H1 (cell line): ENCODE measurements around the gene KLHL40. TPM values are rescaled to one million over a fixed set of nuclear protein-coding genes. Genes with fewer than 3 reads are reported as not detected.

Experiments used
- CTCF ChIA-PET: fragments of 300-600 bp; sonication (Branson Sonifier 250); formaldehyde crosslinking; loops from one replicate; lab custom pipeline; 2021; ENCODE audit not compliant: partially characterized antibody; lab: Charles Lee
- POLR2A ChIA-PET: fragments of 300-600 bp; sonication (Branson Sonifier 250); formaldehyde crosslinking; loops from one replicate; lab custom pipeline; 2021; ENCODE audit warnings: inconsistent platforms; ENCODE audit not compliant: partially characterized antibody; lab: Charles Lee
- DNase-seq, 2 experiments: peaks; one replicate each; pipeline versions ENCODE4 v3.0.0 to v3.0.0-alpha.2; 2010 to 2022; ENCODE audit warnings: low spot score in 2 of 2, low read depth in 1 of 2, mixed read lengths in 1 of 2
- FAIRE-seq: peaks from 2 replicates; lab custom pipeline; 2011; peaks lifted over from hg19 to GRCh38; lab: Jason Lieb, UNC
- H2AFZ ChIP-seq: 2 replicates; pipeline ENCODE4 v1.8.1; 2012; ENCODE audit warnings: low read length, inconsistent platforms
- H2AK5ac ChIP-seq: 2 replicates; pipeline ENCODE4 v1.6.1; 2013; ENCODE audit warnings: low read depth, low read length
- H2BK120ac ChIP-seq: replicated peaks from 2 replicates; pipeline ENCODE3; 2013; ENCODE audit warnings: low read depth, low read length, inconsistent platforms
- H2BK12ac ChIP-seq: 2 replicates; pipeline ENCODE4 v1.6.1; 2013; ENCODE audit warnings: low read depth, low read length
- H2BK15ac ChIP-seq: 2 replicates; pipeline ENCODE4 v1.6.1; 2013; ENCODE audit warnings: low read length
- H2BK20ac ChIP-seq: 2 replicates; pipeline ENCODE4 v1.6.1; 2013; ENCODE audit warnings: low read length
- H2BK5ac ChIP-seq: 2 replicates; pipeline ENCODE4 v1.6.1; 2013; ENCODE audit warnings: low read depth, low read length
- H3K14ac ChIP-seq: 2 replicates; pipeline ENCODE4 v1.6.1; 2013; ENCODE audit warnings: inconsistent platforms; ENCODE audit not compliant: insufficient read length
- H3K18ac ChIP-seq: 2 replicates; pipeline ENCODE4 v1.6.1; 2013; ENCODE audit warnings: low read length; ENCODE audit errors: extremely low read depth
- H3K23ac ChIP-seq: 2 replicates; pipeline ENCODE4 v1.6.1; 2013; ENCODE audit warnings: inconsistent platforms; ENCODE audit not compliant: insufficient read length
- H3K23me2 ChIP-seq: 2 replicates; pipeline ENCODE4 v1.6.1; 2013; ENCODE audit warnings: low read depth, low read length
- H3K27ac ChIP-seq: 2 replicates; pipeline ENCODE4 v1.6.1; 2011; ENCODE audit warnings: low read depth, low read length, inconsistent platforms
- H3K27me3 ChIP-seq, 4 experiments: replicated peaks in 1 of 4; 1 replicate in 1 of 4; 2 replicates in 3 of 4; pipeline versions ENCODE4 v1.6.1 to v1.8.1; 2011 to 2013; ENCODE audit warnings: low read length in 3 of 4, mild to moderate bottlenecking in 3 of 4, inconsistent platforms in 2 of 4, mixed read lengths in 2 of 4, moderate library complexity in 1 of 4; ENCODE audit not compliant: control insufficient read depth in 3 of 4, insufficient read depth in 3 of 4; ENCODE audit errors: extremely low read depth in 1 of 4
- H3K36me3 ChIP-seq, 4 experiments: 2 replicates each; pipeline versions ENCODE4 v1.6.1 to v1.8.1; 2011 to 2013; ENCODE audit warnings: mild to moderate bottlenecking in 4 of 4, low read length in 3 of 4, moderate library complexity in 2 of 4, control low read depth in 1 of 4, inconsistent platforms in 1 of 4; ENCODE audit not compliant: insufficient read depth in 4 of 4, control insufficient read depth in 2 of 4
- H3K4ac ChIP-seq: replicated peaks from 2 replicates; pipeline ENCODE3; 2013; ENCODE audit warnings: low read length, low read depth, mixed read lengths, inconsistent platforms; ENCODE audit not compliant: insufficient read length
- H3K4me1 ChIP-seq, 4 experiments: replicated peaks in 1 of 4; 1 replicate in 1 of 4; 2 replicates in 3 of 4; pipeline versions ENCODE4 v1.6.1 to v1.8.1; 2011 to 2013; ENCODE audit warnings: low read length in 3 of 4, inconsistent platforms in 2 of 4, mixed read lengths in 1 of 4; ENCODE audit not compliant: insufficient read depth in 4 of 4, control insufficient read depth in 3 of 4
- H3K4me2 ChIP-seq, 2 experiments: 2 replicates each; pipeline versions ENCODE4 v1.6.1 to v1.8.1; 2011 to 2013; ENCODE audit warnings: low read depth in 2 of 2, low read length in 2 of 2, control low read depth in 1 of 2, inconsistent platforms in 1 of 2, mild to moderate bottlenecking in 1 of 2; ENCODE audit not compliant: insufficient read depth in 1 of 2
- H3K4me3 ChIP-seq, 4 experiments: fragments of 200-600, 300-600 bp in 1 of 4; sonication (generic), shearing (Covaris generic), sonication (Bioruptor Twin) in 1 of 4; 2 replicates each; pipeline versions ENCODE4 v1.5.1 to v1.8.1; 2011 to 2016; ENCODE audit warnings: low read length in 4 of 4, low read depth in 3 of 4, control low read depth in 2 of 4, inconsistent platforms in 2 of 4, mild to moderate bottlenecking in 2 of 4, mixed read lengths in 1 of 4, moderate library complexity in 1 of 4; ENCODE audit not compliant: insufficient read depth in 2 of 4; ENCODE audit errors: extremely low read depth in 1 of 4
- H3K56ac ChIP-seq: replicated peaks from 2 replicates; pipeline ENCODE3; 2013; ENCODE audit warnings: low read depth, mild to moderate bottlenecking, mixed read lengths, low read length, inconsistent platforms; ENCODE audit not compliant: insufficient read length
- H3K79me1 ChIP-seq: 2 replicates; pipeline ENCODE4 v1.6.1; 2013; ENCODE audit warnings: low read depth, low read length, control low read depth
- H3K79me2 ChIP-seq, 2 experiments: 2 replicates each; pipeline versions ENCODE4 v1.6.1 to v1.8.1; 2012 to 2013; ENCODE audit warnings: low read length in 2 of 2, mild to moderate bottlenecking in 2 of 2, inconsistent platforms in 1 of 2; ENCODE audit not compliant: insufficient read depth in 2 of 2, control insufficient read depth in 1 of 2
- H3K9ac ChIP-seq, 4 experiments: replicated peaks in 1 of 4; 1 replicate in 1 of 4; 2 replicates in 3 of 4; pipeline versions ENCODE4 v1.6.1 to v1.8.1; 2011 to 2013; ENCODE audit warnings: low read depth in 3 of 4, low read length in 3 of 4, control low read depth in 2 of 4, mild to moderate bottlenecking in 2 of 4, moderate library complexity in 2 of 4, inconsistent platforms in 1 of 4; ENCODE audit errors: extremely low read depth in 1 of 4
- H3K9me3 ChIP-seq, 2 experiments: 2 replicates each; pipeline versions ENCODE4 v1.6.1 to v1.8.1; 2012 to 2013; ENCODE audit warnings: mild to moderate bottlenecking in 2 of 2, moderate library complexity in 2 of 2, control low read depth in 1 of 2, inconsistent platforms in 1 of 2, low read depth in 1 of 2, low read length in 1 of 2, mixed read lengths in 1 of 2; ENCODE audit not compliant: insufficient read depth in 2 of 2
- H4K20me1 ChIP-seq, 2 experiments: replicated peaks in 1 of 2; 2 replicates each; pipeline versions ENCODE3 to v1.8.1; 2011 to 2013; ENCODE audit warnings: inconsistent platforms in 2 of 2, low read length in 2 of 2, mild to moderate bottlenecking in 1 of 2; ENCODE audit not compliant: insufficient read depth in 2 of 2, control insufficient read depth in 1 of 2
- H4K5ac ChIP-seq: 2 replicates; pipeline ENCODE4 v1.6.1; 2013; ENCODE audit warnings: low read length, low read depth, mixed read lengths, inconsistent platforms; ENCODE audit not compliant: insufficient read length
- H4K8ac ChIP-seq: 2 replicates; pipeline ENCODE4 v1.8.0; 2013; ENCODE audit warnings: mild to moderate bottlenecking, moderate library complexity, low read length, inconsistent platforms; ENCODE audit not compliant: insufficient read depth; ENCODE audit errors: extremely low read depth
- H4K91ac ChIP-seq: replicated peaks from 2 replicates; pipeline ENCODE3; 2013; ENCODE audit warnings: low read length, mixed read lengths, inconsistent platforms; ENCODE audit not compliant: insufficient read length
- BCL11A ChIP-seq, 2 experiments: IDR thresholded peaks; one replicate each; pipeline ENCODE4 v1.6.1; 2011; ENCODE audit warnings: low read depth in 2 of 2, low read length in 2 of 2, mild to moderate bottlenecking in 2 of 2
- WGBS, 2 experiments: shearing (Covaris generic) in 1 of 2; methylation state at CpG; one replicate each; pipeline versions ENCODE4 v1.1.6 to v1.1.7; 2013 to 2015; ENCODE audit warnings: low lambda C conversion rate in 2 of 2, mixed read lengths in 2 of 2, inconsistent platforms in 1 of 2, low coverage in 1 of 2, missing lambda C conversion rate in 1 of 2; ENCODE audit not compliant: insufficient replicate concordance in 2 of 2, insufficient coverage in 1 of 2, insufficient read length in 1 of 2; ENCODE audit errors: extremely low coverage in 1 of 2, missing lambda C conversion rate in 1 of 2; 5-methylcytosine and 5-hydroxymethylcytosine counted together
- polyA plus RNA-seq, 7 experiments: library from polyadenylated mRNA; depleted of rRNA in 3 of 7; stranded (reverse) in 5 of 7; unstranded in 2 of 7; fragments of >200 nt in 5 of 7; fragments of 200-250 nt in 2 of 7; gene quantifications; 1 replicate in 5 of 7; 2 replicates in 1 of 7; 4 replicates in 1 of 7; pipeline versions ENCODE4 v1.2.1 to v1.2.3, GENCODE V29; 2011 to 2013; ENCODE audit warnings: missing spikeins in 2 of 7, mixed read lengths in 2 of 7
- total RNA-seq: library from RNA; stranded (reverse); fragmentation: NEBNext Ultra II Directional; extraction: Animal tissue kit (Norgen Biotek cat#: 25700); gene quantifications from 2 replicates; pipeline ENCODE4 v1.2.1, GENCODE V29; 2021

KLHL40 gene
- total and polyA plus RNA-seq, 2 of the 8 experiments (the other 6 are each of a cell fraction or from before 2014, with no cell fraction given), result 0.02 TPM; not detected in 1

GRCh38 chr3:42653303-42653559, 32.1 kb upstream of the KLHL40 start:
- no peak overlapping the region for H4K91ac ChIP-seq
- no peaks in the 10 kb centered on the region for H3K9me3 ChIP-seq
- H3K4me1 ChIP-seq, result peaks cover 6 to 35% (median 29%) of the 10 kb centered on the region in 4 experiments
- no peaks in the 10 kb centered on the region for H3K79me2 ChIP-seq
- peak overlapping the region; percentile 43 to 74 (median 52); a peak in 6 of 8 replicates for H3K4me3 ChIP-seq
- H3K9ac ChIP-seq, result no peak overlapping the region; a peak in 2 of 7 replicates
- H2BK5ac ChIP-seq, result peak overlapping the region; percentile 2; the same call in 1 of the 2 replicates
- FAIRE-seq (no peak), DNase-seq (no peak)
- WGBS, 2 experiments, result 79% methylated on average over 3 of the region's 3 CpGs; no CpG with 5 or more reads in 1 of the 2 experiments
- H3K56ac ChIP-seq, result no peak overlapping the region
- H2BK15ac ChIP-seq, result peak overlapping the region; percentile 97; the same call in 1 of the 2 replicates
- peaks cover 3% of the 10 kb centered on the region; the same call in 1 of the 2 replicates for H3K23me2 ChIP-seq
- H3K27ac ChIP-seq, result no peak overlapping the region
- H2BK20ac ChIP-seq, result no peak overlapping the region
- H3K36me3 ChIP-seq, result peaks cover 0 to 4% (median 1%) of the 10 kb centered on the region in 4 experiments; a peak in 2 of 8 replicates
- H2AK5ac ChIP-seq, result peak overlapping the region; percentile 7; the same call in 1 of the 2 replicates
- H3K79me1 ChIP-seq, result 0 out of 2 replicates have a peak, but pooled peaks cover 2% of the 10 kb centered on the region
- H2AFZ ChIP-seq, result no peak overlapping the region
- H4K20me1 ChIP-seq, result peaks cover 0 to 2% of the 10 kb centered on the region in 2 experiments
- CTCF ChIA-PET, result interaction anchor here (0.8 to 4.3 kb wide), 6 partner anchors 25 to 105 kb away, joined by 3 to 31 read pairs (median 10); no protein-coding TSS in a partner anchor
- POLR2A ChIA-PET, result interaction anchor here (1.2 to 3.6 kb wide), 5 partner anchors 12 to 99 kb away, joined by 5 to 14 read pairs (median 12); partner anchors contain the start of genes NKTR and SEC22C
- no peak overlapping the region for H2BK120ac ChIP-seq
- H4K8ac ChIP-seq, result no peak overlapping the region; the same call in 1 of the 2 replicates
- no peak overlapping the region for H3K4ac ChIP-seq
- H2BK12ac ChIP-seq, result peak overlapping the region; percentile 56; the same call in 1 of the 2 replicates
- peak overlapping the region; percentile 53 to 91 for H3K4me2 ChIP-seq
- no peak overlapping the region for H3K23ac ChIP-seq
- H3K18ac ChIP-seq, result 0 out of 2 replicates have a peak overlapping the region, but pooled peaks have one; percentile 90
- no peak overlapping the region for H3K14ac ChIP-seq
- no peak overlapping the region for H4K5ac ChIP-seq
- H3K27me3 ChIP-seq, result no peaks in the 10 kb centered on the region
- TF ChIP-seq BCL11A (IDR thresholded peaks at IDR 0.05; ENCODE audit: low read depth in 2 of 2, low read length in 2 of 2), result no peak
